T-helper 9 cell (primary cell): ENCODE data around the gene HDAC9.

Experiments
- DNase-seq: peaks from one replicate; pipeline ENCODE4 v3.0.0-alpha.2; 2020

HDAC9 gene

GRCh38 chr7:18858232-18858631 is 362.7 kb downstream of the HDAC9 start:
- no peak for DNase-seq

GRCh38 chr7:18859318-18859717 is 363.8 kb downstream of the HDAC9 start:
- DNase-seq = no peak

GRCh38 chr7:18860221-18860620 is 364.7 kb downstream of the HDAC9 start:
- no peak for DNase-seq

- DNase-seq = no peak
Observed at GRCh38 chr7:18861514-18862118, 366.1 kb downstream of the HDAC9 start.

GRCh38 chr7:18864967-18865366 is 369.4 kb downstream of the HDAC9 start:
- DNase-seq = no peak

GRCh38 chr7:18866359-18867036 is 370.9 kb downstream of the HDAC9 start:
- no peak for DNase-seq

- DNase-seq = no peak
Observed at GRCh38 chr7:18872344-18872743, 376.8 kb downstream of the HDAC9 start.

GRCh38 chr7:18873734-18874336 is 378.3 kb downstream of the HDAC9 start:
- DNase-seq = no peak

- no peak for DNase-seq
Observed at GRCh38 chr7:18874880-18875279, 379.3 kb downstream of the HDAC9 start.

- no peak for DNase-seq
Observed at GRCh38 chr7:18877874-18878273, 382.3 kb downstream of the HDAC9 start.

- DNase-seq = no peak
Observed at GRCh38 chr7:18886832-18887231, 391.3 kb downstream of the HDAC9 start.

GRCh38 chr7:18889436-18889835 is 393.9 kb downstream of the HDAC9 start:
- DNase-seq = no peak

GRCh38 chr7:18890134-18890533 is 394.6 kb downstream of the HDAC9 start:
- no peak for DNase-seq

- no peak for DNase-seq
Observed at GRCh38 chr7:18890885-18891621, 395.5 kb downstream of the HDAC9 start.

GRCh38 chr7:18893156-18893555 is 397.6 kb downstream of the HDAC9 start:
- DNase-seq = no peak

- no peak for DNase-seq
Observed at GRCh38 chr7:18894155-18894554, 398.6 kb downstream of the HDAC9 start.

GRCh38 chr7:18895456-18895855 is 399.9 kb downstream of the HDAC9 start:
- DNase-seq = no peak

GRCh38 chr7:18896343-18896975 is 400.9 kb downstream of the HDAC9 start:
- no peak for DNase-seq

- DNase-seq = no peak
Observed at GRCh38 chr7:18900236-18900635, 404.7 kb downstream of the HDAC9 start.

- DNase-seq = no peak
Observed at GRCh38 chr7:18900803-18901202, 405.3 kb downstream of the HDAC9 start.

GRCh38 chr7:18901351-18901750 is 405.8 kb downstream of the HDAC9 start:
- no peak for DNase-seq

GRCh38 chr7:18901982-18902421 is 406.5 kb downstream of the HDAC9 start:
- DNase-seq = no peak

GRCh38 chr7:18902892-18903291 is 407.3 kb downstream of the HDAC9 start:
- no peak for DNase-seq
